Activated naive CD4-positive, alpha-beta T cell treated with anti-CD3 and anti-CD28 coated beads, Interleukin-2, amount 50 U/mL, for 16 hours (primary cell): ENCODE results near the gene CLEC4M.
"Not testable (repeated sequence)": the region's sequence is repeated elsewhere in the genome, so short reads cannot be mapped to it uniquely, and the experiment has no call there.

Experiments used
- DNase-seq: peaks from one replicate; pipeline ENCODE4 v3.0.0-alpha.2; 2020

The CLEC4M gene

GRCh38 chr19:7816040-7816439 lies 53.0 kb downstream of the CLEC4M start:
- DNase-seq, result not testable (repeated sequence)

GRCh38 chr19:7817801-7818200 lies 54.8 kb downstream of the CLEC4M start:
- DNase-seq, result no peak

GRCh38 chr19:7818806-7819205 lies 55.8 kb downstream of the CLEC4M start:
- no peak for DNase-seq
